Measurements from ENCODE around the gene ZFPM1. TPM values are rescaled to one million over a fixed set of nuclear protein-coding genes. Genes with fewer than 3 reads are reported as not detected.

ZFPM1 gene
- total RNA-seq, 2 donors from 2014 or later = 1.7 to 2.4 TPM

GRCh38 chr16:88535191-88535856, 82.2 kb downstream of the ZFPM1 start:
- Histone ChIP-seq H3K36me3 (no peaks in the 10 kb centered on the region), H3K9me3 (no peaks in the 10 kb centered on the region), H3K4me3 (peak overlapping the region; percentile 43 to 69), H3K27ac (peak overlapping the region; percentile 48 to 70), H3K27me3 (peaks cover 0 to 8% of the 10 kb centered on the region in 2 donors), H3K4me1 (peaks cover 0 to 19% of the 10 kb centered on the region in 2 donors)
- TF ChIP-seq, protein P1, sequence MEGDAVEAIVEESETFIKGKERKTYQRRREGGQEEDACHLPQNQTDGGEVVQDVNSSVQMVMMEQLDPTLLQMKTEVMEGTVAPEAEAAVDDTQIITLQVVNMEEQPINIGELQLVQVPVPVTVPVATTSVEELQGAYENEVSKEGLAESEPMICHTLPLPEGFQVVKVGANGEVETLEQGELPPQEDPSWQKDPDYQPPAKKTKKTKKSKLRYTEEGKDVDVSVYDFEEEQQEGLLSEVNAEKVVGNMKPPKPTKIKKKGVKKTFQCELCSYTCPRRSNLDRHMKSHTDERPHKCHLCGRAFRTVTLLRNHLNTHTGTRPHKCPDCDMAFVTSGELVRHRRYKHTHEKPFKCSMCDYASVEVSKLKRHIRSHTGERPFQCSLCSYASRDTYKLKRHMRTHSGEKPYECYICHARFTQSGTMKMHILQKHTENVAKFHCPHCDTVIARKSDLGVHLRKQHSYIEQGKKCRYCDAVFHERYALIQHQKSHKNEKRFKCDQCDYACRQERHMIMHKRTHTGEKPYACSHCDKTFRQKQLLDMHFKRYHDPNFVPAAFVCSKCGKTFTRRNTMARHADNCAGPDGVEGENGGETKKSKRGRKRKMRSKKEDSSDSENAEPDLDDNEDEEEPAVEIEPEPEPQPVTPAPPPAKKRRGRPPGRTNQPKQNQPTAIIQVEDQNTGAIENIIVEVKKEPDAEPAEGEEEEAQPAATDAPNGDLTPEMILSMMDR (IDR thresholded peaks at IDR 0.05) = no peak
- DNase-seq (ENCODE audit: low spot score) = no peak

GRCh38 chr16:88535857-88536222, 82.8 kb downstream of the ZFPM1 start:
- TF ChIP-seq, protein P1 (IDR thresholded peaks at IDR 0.05) = no peak

DNA sequence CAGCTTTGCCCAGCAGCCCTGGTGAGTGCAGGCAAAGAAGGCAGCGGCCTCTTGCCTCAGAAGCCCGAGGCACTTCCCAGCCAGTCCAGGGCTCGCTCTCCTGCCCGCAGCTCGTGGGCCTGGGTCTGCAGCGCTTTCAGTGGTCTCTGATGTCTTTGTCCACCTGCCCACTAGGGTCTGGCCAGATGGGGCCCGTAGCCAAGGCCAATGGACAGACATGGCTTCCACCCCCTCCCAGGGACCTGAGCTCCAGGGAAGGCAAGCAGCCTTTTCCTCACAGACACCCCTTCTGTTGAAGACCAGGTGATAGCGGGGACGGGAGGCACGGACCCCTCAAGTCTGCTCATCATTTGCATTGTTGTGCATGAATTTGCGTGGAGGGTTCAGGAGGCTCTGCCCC, 83.4 kb downstream of the ZFPM1 start:
- Histone ChIP-seq H3K36me3 (no peaks in the 10 kb centered on the region), H3K4me1 (peaks cover 0 to 19% of the 10 kb centered on the region in 2 donors), H3K4me3 (no peak overlapping the region), H3K27me3 (peaks cover 0 to 8% of the 10 kb centered on the region in 2 donors), H3K9me3 (no peaks in the 10 kb centered on the region), H3K27ac (no peak overlapping the region)
- no peak for DNase-seq (ENCODE audit: low spot score)
- TF ChIP-seq, protein P1 (IDR thresholded peaks at IDR 0.05) = no peak

More at GRCh38 chr16:88535857-88536222, 82.8 kb downstream of the ZFPM1 start:
- DNase-seq (ENCODE audit: low spot score) = no peak
- Histone ChIP-seq H3K36me3 (no peaks in the 10 kb centered on the region), H3K27me3 (peaks cover 0 to 8% of the 10 kb centered on the region in 2 donors), H3K9me3 (no peaks in the 10 kb centered on the region), H3K4me3 (no peak overlapping the region), H3K27ac (no peak overlapping the region), H3K4me1 (peaks cover 0 to 19% of the 10 kb centered on the region in 2 donors)

DNA sequence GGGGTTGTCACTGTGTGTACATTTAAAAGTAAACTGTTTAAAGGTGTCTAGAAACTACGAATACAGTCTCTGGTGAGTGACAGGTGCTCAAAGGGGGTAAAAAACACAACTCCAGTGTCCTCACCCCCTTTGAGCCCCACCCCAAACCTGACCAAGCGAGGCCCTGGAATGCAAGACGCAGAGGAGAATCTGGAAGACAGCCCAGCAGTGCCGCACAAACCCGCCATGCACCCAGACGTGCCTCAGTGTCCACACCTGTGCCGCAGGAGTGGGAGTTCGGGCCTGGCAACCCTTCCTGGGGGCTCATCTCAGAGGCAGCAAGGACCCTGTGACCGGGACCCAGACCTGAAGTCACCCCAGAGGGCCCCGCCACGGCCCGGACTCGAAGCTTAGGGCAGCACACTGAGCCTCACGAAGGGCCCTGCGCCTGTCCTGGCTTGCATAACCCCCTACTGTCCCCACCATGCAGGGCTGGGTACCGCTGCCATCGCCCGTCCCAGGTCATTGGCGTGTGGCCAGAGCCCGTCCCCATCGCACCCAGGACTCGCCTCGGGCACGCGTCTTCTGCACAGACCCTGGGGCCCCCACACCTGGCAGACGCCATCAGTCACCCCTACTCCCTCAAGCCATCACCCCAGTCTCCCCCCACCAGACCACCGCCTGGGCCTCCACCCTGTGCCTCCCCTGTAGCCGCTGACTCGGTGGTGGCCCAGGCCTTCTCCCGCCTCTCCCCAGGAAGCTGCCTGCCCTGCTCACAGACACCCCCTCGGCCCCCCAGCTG, 84.1 kb downstream of the ZFPM1 start:
- peaks cover 0 to 19% of the 10 kb centered on the region in 2 donors for H3K4me1 ChIP-seq
- H3K27me3 ChIP-seq = peaks cover 0 to 8% of the 10 kb centered on the region in 2 donors
- TF ChIP-seq, protein P1 (IDR thresholded peaks at IDR 0.05) = no peak
- no peak overlapping the region for H3K4me3 ChIP-seq
- H3K36me3 ChIP-seq = no peaks in the 10 kb centered on the region
- DNase-seq (ENCODE audit: low spot score) = no peak
- H3K9me3 ChIP-seq = no peaks in the 10 kb centered on the region
- H3K27ac ChIP-seq = no peak overlapping the region

DNA sequence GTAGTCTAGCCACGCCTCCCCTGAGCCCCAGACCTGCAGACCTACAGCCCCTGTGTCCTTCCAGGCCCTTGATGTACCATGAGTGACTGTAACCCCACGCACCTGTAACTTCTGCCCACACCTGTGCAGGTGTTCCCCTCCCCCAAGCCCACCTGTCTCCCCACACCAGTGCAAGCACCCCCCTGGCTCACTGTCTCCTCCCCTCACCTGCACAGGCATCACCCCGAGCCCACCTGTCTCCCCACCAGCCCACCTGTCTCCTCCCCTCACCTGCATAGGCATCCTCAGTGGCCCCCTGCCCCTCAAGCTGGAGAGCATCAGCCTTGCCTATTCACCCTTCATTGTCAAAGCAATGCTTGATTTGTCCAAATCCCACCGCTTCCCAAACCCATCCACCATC, 84.8 kb downstream of the ZFPM1 start:
- DNase-seq (ENCODE audit: low spot score) = no peak
- no peak overlapping the region for H3K4me3 ChIP-seq
- H3K36me3 ChIP-seq = no peaks in the 10 kb centered on the region
- TF ChIP-seq, protein P1 (IDR thresholded peaks at IDR 0.05) = no peak
- H3K9me3 ChIP-seq = peaks cover 0 to 6% of the 10 kb centered on the region in 2 donors
- no peak overlapping the region for H3K27ac ChIP-seq
- H3K4me1 ChIP-seq = peaks cover 0 to 17% of the 10 kb centered on the region in 2 donors
- H3K27me3 ChIP-seq = peaks cover 0 to 8% of the 10 kb centered on the region in 2 donors
